Lower lobe of right lung (tissue), 2 donors: ENCODE measurements around the gene PADI4. TPM values are rescaled to one million over a fixed set of nuclear protein-coding genes. Genes with fewer than 3 reads are reported as not detected.

Experiments used
- ATAC-seq, 2 donors: fragments of 200-7000 bp; cut with Tn5 transposase; one replicate each; pipeline ENCODE4 v1.9.1; 2020 to 2022; ENCODE audit warnings: mild to moderate bottlenecking in 2 of 2, moderate library complexity in 2 of 2
- DNase-seq: peaks from one replicate; pipeline ENCODE4 v3.0.0-alpha.2; 2020
- H3K27ac ChIP-seq: fragments of 200-600 bp; one replicate; pipeline ENCODE4 v1.8.0; 2022
- H3K27me3 ChIP-seq: fragments of 200-600 bp; one replicate; pipeline ENCODE4 v1.8.0; 2022; ENCODE audit warnings: low read depth
- H3K36me3 ChIP-seq: fragments of 200-600 bp; one replicate; pipeline ENCODE4 v1.8.0; 2022; ENCODE audit warnings: mild to moderate bottlenecking
- H3K4me1 ChIP-seq: fragments of 200-600 bp; one replicate; pipeline ENCODE4 v1.8.0; 2022
- H3K4me3 ChIP-seq: fragments of 200-600 bp; one replicate; pipeline ENCODE4 v1.8.0; 2022; ENCODE audit warnings: mild to moderate bottlenecking
- H3K9me3 ChIP-seq: fragments of 200-600 bp; one replicate; pipeline ENCODE4 v1.8.0; 2022
- CTCF ChIP-seq: fragments of 200-600 bp; IDR thresholded peaks from one replicate; pipeline ENCODE4 v1.8.0; 2022; ENCODE audit warnings: antibody characterized with exemption, mild to moderate bottlenecking
- intact Hi-C: fragments of 100-400 bp; cut with DNase I; formaldehyde crosslinking; loops from one replicate; pipeline ENCODE4 v1.11.0; 2022
- long read RNA-seq: library from polyadenylated mRNA; unstranded; transcript quantifications from one replicate; pipeline ENCODE4 v2.0.0, GENCODE V29; 2021
- total RNA-seq: library from RNA; stranded (reverse); fragmentation: NEBNext Ultra II Directional; extraction: Animal tissue kit (Norgen Biotek cat#: 25700); gene quantifications from one replicate; pipeline ENCODE4 v1.2.1, GENCODE V29; 2021
- donor health status: DM: no; HTN: yes; CAD: no; lungs with severe emphysema.

Gene PADI4, protein sequence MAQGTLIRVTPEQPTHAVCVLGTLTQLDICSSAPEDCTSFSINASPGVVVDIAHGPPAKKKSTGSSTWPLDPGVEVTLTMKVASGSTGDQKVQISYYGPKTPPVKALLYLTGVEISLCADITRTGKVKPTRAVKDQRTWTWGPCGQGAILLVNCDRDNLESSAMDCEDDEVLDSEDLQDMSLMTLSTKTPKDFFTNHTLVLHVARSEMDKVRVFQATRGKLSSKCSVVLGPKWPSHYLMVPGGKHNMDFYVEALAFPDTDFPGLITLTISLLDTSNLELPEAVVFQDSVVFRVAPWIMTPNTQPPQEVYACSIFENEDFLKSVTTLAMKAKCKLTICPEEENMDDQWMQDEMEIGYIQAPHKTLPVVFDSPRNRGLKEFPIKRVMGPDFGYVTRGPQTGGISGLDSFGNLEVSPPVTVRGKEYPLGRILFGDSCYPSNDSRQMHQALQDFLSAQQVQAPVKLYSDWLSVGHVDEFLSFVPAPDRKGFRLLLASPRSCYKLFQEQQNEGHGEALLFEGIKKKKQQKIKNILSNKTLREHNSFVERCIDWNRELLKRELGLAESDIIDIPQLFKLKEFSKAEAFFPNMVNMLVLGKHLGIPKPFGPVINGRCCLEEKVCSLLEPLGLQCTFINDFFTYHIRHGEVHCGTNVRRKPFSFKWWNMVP
- 7.2 TPM for total RNA-seq
- long read RNA-seq, transcript PADI4-201 (16 exons, 2,267 nt), result major isoform, 8 of 11 reads
- long read RNA-seq, partial matches to known transcripts, result 1 of 11 reads
- long read RNA-seq, other reads (novel, unspliced or antisense), result 2 of 11 reads

GRCh38 chr1:17307946-17308345 is at the start of gene PADI4:
PADI4 (plus strand) TSS chr1:17308197; CDS start chr1:17308223, 26 bp downstream.
- Histone ChIP-seq H3K4me3 (no peak within 1 kb of the TSS), H3K9me3 (no peaks in the 10 kb centered on the region), H3K36me3 (no peaks in the 10 kb centered on the region), H3K27ac (no peak within 1 kb of the TSS), H3K4me1 (no peaks in the 10 kb centered on the region), H3K27me3 (peaks cover 40% of the 10 kb centered on the region)
- ATAC-seq, result peak; percentile 29 to 56
- TF ChIP-seq CTCF, result no peak
- DNase-seq, result peak; percentile 56
- intact Hi-C loops, result no loop called here

DNA sequence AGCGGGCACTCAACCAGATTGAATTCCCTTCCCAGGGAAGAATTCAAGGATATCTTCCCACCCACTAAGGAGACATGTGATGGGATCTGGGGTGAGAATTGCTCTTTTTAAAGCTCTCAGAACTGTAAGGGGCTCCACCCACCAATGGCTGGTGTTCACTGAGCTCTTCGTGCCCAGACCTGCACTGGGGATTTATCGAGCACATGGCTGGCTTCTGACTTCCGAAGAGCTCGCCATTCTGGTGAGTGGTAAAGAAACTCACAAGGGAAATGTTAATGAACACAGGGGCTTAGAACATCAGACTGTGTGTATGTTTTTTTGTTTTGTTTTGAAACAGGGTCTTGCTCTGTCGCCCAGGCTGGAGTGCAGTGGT is 49.3 kb upstream of the PADI4 start:
- H3K4me3 ChIP-seq, result no peak overlapping the region
- intact Hi-C loops, result no loop called here
- H3K27me3 ChIP-seq, result peaks cover 21% of the 10 kb centered on the region
- H3K36me3 ChIP-seq, result no peaks in the 10 kb centered on the region
- H3K4me1 ChIP-seq, result no peaks in the 10 kb centered on the region
- no peak for ATAC-seq
- no peak overlapping the region for H3K27ac ChIP-seq
- TF ChIP-seq CTCF, result no peak
- H3K9me3 ChIP-seq, result no peaks in the 10 kb centered on the region
- DNase-seq, result no peak

DNA sequence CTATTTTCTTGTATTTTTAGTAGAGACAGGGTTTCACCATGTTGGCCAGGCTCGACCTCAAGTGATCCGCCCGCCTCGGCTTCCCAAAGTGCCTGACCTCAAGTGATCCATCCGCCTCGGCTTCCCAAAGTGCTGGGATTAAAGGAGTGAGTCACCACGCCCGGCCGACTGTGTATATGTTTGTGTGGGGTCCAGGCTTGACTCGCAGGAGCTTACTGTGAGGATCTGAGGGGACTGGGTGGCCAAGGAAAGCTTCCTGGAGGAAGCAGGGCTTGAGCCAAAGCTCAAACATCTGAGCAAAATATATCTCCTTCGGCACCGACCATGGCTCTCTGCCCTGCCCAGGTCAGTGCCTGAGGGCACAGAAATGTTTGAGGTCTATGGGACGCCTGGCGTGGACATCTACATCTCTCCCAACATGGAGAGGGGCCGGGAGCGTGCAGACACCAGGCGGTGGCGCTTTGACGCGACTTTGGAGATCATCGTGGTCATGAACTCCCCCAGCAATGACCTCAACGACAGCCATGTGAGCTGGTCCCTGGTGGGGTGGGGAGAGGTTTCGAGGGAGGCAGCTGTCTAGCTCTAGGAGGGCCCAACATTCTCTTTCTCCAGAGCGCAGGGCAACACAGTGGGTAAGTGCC is 48.6 kb upstream of the PADI4 start:
- DNase-seq (no peak), ATAC-seq (no peak)
- Histone ChIP-seq H3K27me3 (peaks cover 21% of the 10 kb centered on the region), H3K4me3 (no peak overlapping the region), H3K9me3 (no peaks in the 10 kb centered on the region), H3K4me1 (no peaks in the 10 kb centered on the region), H3K27ac (no peak overlapping the region), H3K36me3 (no peaks in the 10 kb centered on the region)
- TF ChIP-seq CTCF, result no peak
- intact Hi-C loops, result no loop called here

DNA sequence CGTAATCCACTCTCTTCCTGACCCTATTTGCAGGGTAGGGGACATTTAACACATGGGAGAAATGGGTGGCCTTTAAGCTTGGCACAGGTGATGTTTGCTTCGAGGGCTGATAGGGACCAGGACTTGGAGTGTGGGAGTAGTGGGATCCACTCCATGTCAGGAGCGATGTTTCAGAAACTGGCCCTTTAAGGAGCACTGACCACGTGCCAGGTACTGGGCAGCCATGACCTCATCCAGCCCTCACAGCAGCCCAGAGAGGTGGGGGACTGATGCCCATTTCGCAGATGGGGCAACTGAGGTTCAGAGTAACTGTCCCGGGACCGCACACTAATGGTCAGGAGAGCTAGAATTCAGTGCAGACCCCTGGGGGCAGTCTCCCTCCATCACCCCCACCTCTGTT is 47.7 kb upstream of the PADI4 start:
- intact Hi-C loops, result no loop called here
- ATAC-seq, result no peak
- DNase-seq, result no peak
- no peak for TF ChIP-seq CTCF
- Histone ChIP-seq H3K27me3 (peaks cover 21% of the 10 kb centered on the region), H3K4me3 (no peak overlapping the region), H3K4me1 (no peaks in the 10 kb centered on the region), H3K9me3 (no peaks in the 10 kb centered on the region), H3K36me3 (no peaks in the 10 kb centered on the region), H3K27ac (no peak overlapping the region)

- no peak for DNase-seq
- no peak for TF ChIP-seq CTCF
- Histone ChIP-seq H3K9me3 (no peaks in the 10 kb centered on the region), H3K27me3 (peaks cover 21% of the 10 kb centered on the region), H3K36me3 (no peaks in the 10 kb centered on the region), H3K4me3 (no peak overlapping the region), H3K4me1 (no peaks in the 10 kb centered on the region), H3K27ac (no peak overlapping the region)
- ATAC-seq, result no peak
- intact Hi-C loops, result no loop called here
Observed at GRCh38 chr1:17260738-17261137, 47.3 kb upstream of the PADI4 start.
